LNCAP (cell line): Measurements from ENCODE around the gene RPL26.

Experiments
- TF ChIP-seq, protein P1 (sequence below): fragments of 450-650 bp; IDR thresholded peaks from 2 replicates; pipeline ENCODE4 v1.5.1; 2017; ENCODE audit warnings: mild to moderate bottlenecking

RPL26 gene

DNA sequence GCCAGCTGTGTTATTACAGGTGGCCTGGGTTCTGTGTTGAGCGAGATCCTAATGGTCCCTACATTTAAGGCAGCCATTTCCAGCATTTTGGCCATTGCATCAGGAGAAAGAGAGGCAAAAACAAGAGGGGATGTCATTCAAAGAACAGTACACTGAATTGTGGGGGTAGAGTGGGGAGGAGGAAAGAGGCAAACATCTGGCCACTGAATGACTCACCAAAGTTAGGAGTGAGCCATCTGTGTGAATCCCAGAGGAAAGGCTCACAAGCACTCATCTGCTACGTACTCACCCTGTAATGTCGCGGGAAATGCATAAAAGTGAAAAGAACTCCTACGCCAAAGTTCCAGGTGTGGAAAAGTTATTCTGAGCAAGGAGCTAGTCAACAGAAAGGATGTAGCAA is 23.2 kb downstream of the RPL26 start:
- TF ChIP-seq, protein P1, sequence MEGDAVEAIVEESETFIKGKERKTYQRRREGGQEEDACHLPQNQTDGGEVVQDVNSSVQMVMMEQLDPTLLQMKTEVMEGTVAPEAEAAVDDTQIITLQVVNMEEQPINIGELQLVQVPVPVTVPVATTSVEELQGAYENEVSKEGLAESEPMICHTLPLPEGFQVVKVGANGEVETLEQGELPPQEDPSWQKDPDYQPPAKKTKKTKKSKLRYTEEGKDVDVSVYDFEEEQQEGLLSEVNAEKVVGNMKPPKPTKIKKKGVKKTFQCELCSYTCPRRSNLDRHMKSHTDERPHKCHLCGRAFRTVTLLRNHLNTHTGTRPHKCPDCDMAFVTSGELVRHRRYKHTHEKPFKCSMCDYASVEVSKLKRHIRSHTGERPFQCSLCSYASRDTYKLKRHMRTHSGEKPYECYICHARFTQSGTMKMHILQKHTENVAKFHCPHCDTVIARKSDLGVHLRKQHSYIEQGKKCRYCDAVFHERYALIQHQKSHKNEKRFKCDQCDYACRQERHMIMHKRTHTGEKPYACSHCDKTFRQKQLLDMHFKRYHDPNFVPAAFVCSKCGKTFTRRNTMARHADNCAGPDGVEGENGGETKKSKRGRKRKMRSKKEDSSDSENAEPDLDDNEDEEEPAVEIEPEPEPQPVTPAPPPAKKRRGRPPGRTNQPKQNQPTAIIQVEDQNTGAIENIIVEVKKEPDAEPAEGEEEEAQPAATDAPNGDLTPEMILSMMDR, result no peak

DNA sequence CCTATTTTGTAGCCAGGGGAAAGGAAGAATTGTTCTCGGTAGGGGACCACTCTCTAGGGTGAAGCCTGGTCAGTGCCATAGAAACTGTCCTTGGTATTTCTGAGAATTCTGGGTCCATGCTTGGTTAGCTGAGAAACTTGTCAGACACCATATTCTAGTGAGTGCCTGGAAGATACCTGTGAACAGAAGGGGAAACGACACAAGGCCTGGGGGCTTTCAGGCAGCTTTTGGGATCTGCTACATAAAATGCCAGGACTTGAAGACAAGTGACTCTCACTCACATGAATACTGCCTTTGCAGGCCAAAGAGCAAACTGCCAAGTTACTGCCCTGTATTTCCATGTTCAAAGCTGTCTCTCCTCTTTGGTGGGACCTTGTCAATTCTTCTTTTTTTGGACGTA is 25.1 kb downstream of the RPL26 start:
- TF ChIP-seq, protein P1, result no peak

DNA sequence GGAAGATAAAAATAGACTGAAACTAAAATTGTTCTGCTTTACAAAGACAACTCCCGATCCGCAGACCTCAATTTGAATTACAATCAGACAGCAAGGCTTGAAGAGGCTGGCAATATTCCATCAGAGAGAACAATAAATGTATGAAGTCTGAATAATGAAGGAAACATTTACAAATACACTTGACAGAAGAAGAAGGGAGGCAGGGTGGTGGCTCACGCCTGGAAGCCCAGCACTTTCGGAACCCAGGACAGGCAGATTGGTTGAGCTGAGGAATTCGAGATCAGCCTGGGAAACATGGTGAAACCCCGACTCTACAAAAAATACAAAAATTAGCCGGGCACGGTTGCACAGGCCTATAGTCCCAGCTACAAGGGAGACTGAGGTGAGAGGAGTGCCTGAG is 28.8 kb downstream of the RPL26 start:
- TF ChIP-seq, protein P1, result no peak

DNA sequence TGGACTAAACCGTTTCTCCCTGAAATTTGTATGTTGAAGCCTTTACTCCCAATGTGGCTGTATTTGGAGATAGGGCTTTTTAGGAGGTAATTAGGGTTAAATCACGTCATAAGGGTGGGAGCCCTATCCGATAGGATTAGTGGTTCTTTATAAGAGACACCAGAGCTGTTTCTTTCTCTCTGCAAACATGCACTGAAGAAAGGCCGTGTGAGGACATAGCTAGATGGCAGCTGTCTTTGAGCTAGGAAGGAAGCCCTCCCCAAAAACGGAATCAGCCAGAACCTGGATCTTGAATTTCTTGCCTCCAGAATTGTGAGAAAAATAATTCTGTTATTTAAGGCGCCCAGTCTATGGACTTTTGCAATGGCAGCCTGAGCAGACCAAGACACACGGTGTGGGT is 29.3 kb downstream of the RPL26 start:
- TF ChIP-seq, protein P1, result no peak

DNA sequence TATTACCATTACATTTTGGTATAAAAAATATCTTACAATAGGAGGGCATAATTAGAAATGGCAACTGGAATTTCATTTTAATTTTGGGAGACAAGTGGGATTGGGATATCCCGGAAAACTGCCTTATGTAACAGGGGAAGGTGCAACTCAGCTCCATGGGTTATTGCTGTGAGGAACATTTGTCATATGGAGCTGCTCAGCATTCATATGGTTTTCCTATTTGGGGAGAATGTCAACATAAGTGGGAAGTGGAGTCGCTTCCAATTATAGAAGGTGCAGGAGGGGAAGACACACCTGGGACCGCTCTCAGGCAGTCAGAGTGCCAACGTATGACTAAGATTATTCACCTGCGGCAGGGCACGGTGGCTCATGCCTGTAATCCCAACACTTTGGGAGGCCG is 32.7 kb downstream of the RPL26 start:
- TF ChIP-seq, protein P1, result no peak

DNA sequence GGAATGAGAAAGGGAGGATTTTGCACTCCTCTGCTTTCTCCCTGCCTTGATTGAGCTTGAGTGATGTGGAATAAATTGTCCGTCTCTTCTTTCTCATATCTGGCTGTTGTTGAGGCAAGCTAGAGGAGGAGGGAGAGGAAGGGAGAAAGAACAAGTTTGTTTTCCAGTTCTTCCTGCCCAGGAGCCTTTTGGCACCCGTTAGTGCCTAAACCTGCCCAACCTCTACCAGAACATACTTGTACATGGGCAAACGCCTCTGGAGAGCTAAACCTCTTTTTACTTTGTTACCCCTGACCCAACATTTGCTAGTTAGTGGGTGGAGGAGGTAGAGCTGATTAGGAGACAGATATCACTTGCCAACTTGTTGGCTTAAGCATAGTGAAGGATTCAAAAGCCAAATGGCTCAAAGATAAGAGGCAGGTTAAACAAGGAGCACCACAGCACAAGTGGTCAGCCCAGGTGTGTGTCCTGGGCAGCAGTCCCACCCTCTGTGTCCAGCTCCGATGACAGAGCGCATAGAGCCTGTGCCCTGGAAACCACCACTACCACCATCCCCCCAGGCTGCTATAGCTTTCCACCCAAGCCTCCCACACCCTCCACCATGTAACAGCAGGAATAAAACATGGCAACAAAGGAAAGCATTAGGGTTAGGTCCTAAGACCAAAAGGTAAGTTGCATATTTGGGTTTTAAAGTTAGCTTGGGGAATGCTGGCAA is 36.9 kb downstream of the RPL26 start:
- TF ChIP-seq, protein P1, result no peak

DNA sequence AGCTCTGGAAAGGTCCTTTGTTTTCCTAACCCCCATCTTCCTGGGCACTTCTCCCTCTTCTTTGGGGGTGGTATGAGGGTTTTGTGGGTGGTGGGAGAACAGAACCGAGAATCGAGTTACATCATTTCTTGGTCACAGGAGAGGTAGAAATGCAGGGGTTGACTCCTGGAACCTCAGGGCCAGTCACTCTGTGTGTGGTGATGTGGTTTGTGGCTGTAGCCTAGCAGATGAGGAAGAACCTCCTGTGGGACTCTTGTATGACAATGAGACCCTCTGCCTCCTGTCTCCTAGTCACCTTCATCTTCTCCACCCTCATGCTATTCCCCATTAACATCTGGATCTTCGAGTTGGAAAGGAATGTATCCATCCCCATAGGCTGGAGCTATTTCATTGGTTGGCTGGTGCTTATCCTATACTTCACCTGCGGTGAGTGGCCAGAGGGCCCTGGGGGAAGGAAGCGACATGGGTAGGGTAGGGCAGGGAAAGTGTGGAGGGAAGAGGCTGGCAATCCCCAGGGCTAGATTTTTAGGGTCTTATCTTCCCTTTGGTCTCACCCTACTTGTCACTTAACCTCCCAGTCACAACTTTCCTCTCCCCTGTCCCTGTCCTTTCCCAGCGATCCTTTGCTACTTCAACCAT is 37.8 kb downstream of the RPL26 start:
- TF ChIP-seq, protein P1, result no peak
